HepG2 (cell line): Measurements from ENCODE around the gene KMT2B. TPM values are rescaled to one million over a fixed set of nuclear protein-coding genes. Genes with fewer than 3 reads are reported as not detected.
A peak's percentile ranks its signal among the peaks of the same experiment; 100 is the strongest.

Source experiments
- BCL6 ChIP-seq: IDR thresholded peaks from 2 replicates; pipeline ENCODE4 v1.6.1; 2016; ENCODE audit warnings: missing genetic modification reagents, missing compliant biosample characterization
- FOSL1 ChIP-seq: sonication (generic); formaldehyde crosslinking; IDR thresholded peaks from 2 replicates; pipeline ENCODE4 v1.9.0; 2021; ENCODE audit warnings: missing genetic modification reagents, borderline replicate concordance
- GLI4 ChIP-seq: sonication (generic); formaldehyde crosslinking; IDR thresholded peaks from 2 replicates; pipeline ENCODE4 v1.5.1; 2020; ENCODE audit warnings: missing genetic modification reagents, mild to moderate bottlenecking, moderate library complexity, borderline replicate concordance
- HDAC2 ChIP-seq: sonication (generic); formaldehyde crosslinking; IDR thresholded peaks from 2 replicates; pipeline ENCODE4 v1.4.0; 2020; ENCODE audit warnings: missing genetic modification reagents
- HMGXB3 ChIP-seq: sonication (generic); formaldehyde crosslinking; IDR thresholded peaks from 2 replicates; pipeline ENCODE4 v1.4.0; 2020; ENCODE audit warnings: missing genetic modification reagents, borderline replicate concordance
- HNF1A ChIP-seq, 2 experiments: sonication (generic) in 1 of 2; formaldehyde crosslinking in 1 of 2; IDR thresholded peaks; 2 replicates each; pipeline versions ENCODE4 v1.4.0 to v1.6.1; 2016 to 2020; ENCODE audit warnings: borderline replicate concordance in 1 of 2, low read depth in 1 of 2, mild to moderate bottlenecking in 1 of 2, missing genetic modification reagents in 1 of 2
- KLF9 ChIP-seq: IDR thresholded peaks from 2 replicates; pipeline ENCODE4 v1.6.1; 2016; ENCODE audit warnings: low read depth
- MATR3 ChIP-seq: sonication (generic); formaldehyde crosslinking; IDR thresholded peaks from 2 replicates; pipeline ENCODE4 v1.4.0; 2020; ENCODE audit warnings: missing genetic modification reagents
- MIXL1 ChIP-seq: IDR thresholded peaks from 2 replicates; pipeline ENCODE4 v1.6.1; 2016
- NR3C1 ChIP-seq: sonication (generic); formaldehyde crosslinking; IDR thresholded peaks from 2 replicates; pipeline ENCODE4 v1.4.0; 2020; ENCODE audit warnings: missing genetic modification reagents
- RBM22 ChIP-seq: fragments of 200-400 bp; formaldehyde crosslinking; optimal IDR thresholded peaks from 2 replicates; pipeline ENCODE3; 2017; ENCODE audit warnings: mild to moderate bottlenecking, low read length, moderate library complexity
- SP5 ChIP-seq: IDR thresholded peaks from 2 replicates; pipeline ENCODE4 v1.6.1; 2016; ENCODE audit warnings: low read depth, borderline replicate concordance
- SUZ12 ChIP-seq: fragments of 150-350 bp; IDR thresholded peaks from 2 replicates; pipeline ENCODE4 v1.6.1; 2014; ENCODE audit warnings: low read depth, low read length
- ZBTB10 ChIP-seq: sonication (generic); formaldehyde crosslinking; IDR thresholded peaks from 2 replicates; pipeline ENCODE4 v1.4.0; 2020; ENCODE audit warnings: missing genetic modification reagents, borderline replicate concordance
- ZNF12 ChIP-seq: sonication (generic); formaldehyde crosslinking; IDR thresholded peaks from 2 replicates; pipeline ENCODE4 v1.5.0; 2020; ENCODE audit warnings: missing genetic modification reagents
- ZNF207 ChIP-seq: fragments of 450-650 bp; IDR thresholded peaks from 2 replicates; pipeline ENCODE4 v1.6.1; 2016; ENCODE audit warnings: antibody characterized with exemption, borderline replicate concordance
- ZNF263 ChIP-seq: sonication (generic); formaldehyde crosslinking; IDR thresholded peaks from 2 replicates; pipeline ENCODE4 v1.4.0; 2020; ENCODE audit warnings: missing genetic modification reagents
- ZNF354B ChIP-seq: sonication (generic); formaldehyde crosslinking; IDR thresholded peaks from 2 replicates; pipeline ENCODE4 v1.8.0; 2022; ENCODE audit warnings: mild to moderate bottlenecking, missing genetic modification reagents
- ZNF772 ChIP-seq: sonication (generic); formaldehyde crosslinking; IDR thresholded peaks from 2 replicates; pipeline ENCODE4 v1.5.0; 2020; ENCODE audit warnings: mild to moderate bottlenecking, missing genetic modification reagents
- polyA plus RNA-seq, 8 experiments: library from polyadenylated mRNA; depleted of rRNA in 3 of 8; stranded (reverse) in 7 of 8; unstranded in 1 of 8; fragments of >200 nt; fragmentation: Illumina TruSeq in 4 of 8; extraction: Trizol in 4 of 8; gene quantifications; 2 replicates each; pipeline versions ENCODE4 v1.2.1 to v1.2.3, GENCODE V29; 2011 to 2016; ENCODE audit warnings: low read depth in 4 of 8, missing spikeins in 1 of 8, mixed read lengths in 1 of 8; ENCODE audit not compliant: insufficient read depth in 1 of 8
- total RNA-seq, 5 experiments: library from RNA; depleted of rRNA; stranded (reverse); fragments of >200 nt; fragmentation: Illumina TruSeq; extraction: Trizol; gene quantifications; 2 replicates each; pipeline ENCODE4 v1.2.3, GENCODE V29; 2016; ENCODE audit warnings: low read depth in 1 of 5

The KMT2B gene
- total and polyA plus RNA-seq, 2 of the 13 experiments (the other 11 are each of a cell fraction or from before 2014, with no cell fraction given), result 6.2 to 16.9 TPM

GRCh38 chr19:35786299-35787160 lies 68.7 kb downstream of the KMT2B start (continued):
- TF ChIP-seq ZNF263 (CRISPR knock-in tag) (peak; percentile 99), ZNF772 (CRISPR knock-in tag) (0 out of 2 replicates have a peak, but pooled peaks have one; percentile 46), HMGXB3 (CRISPR knock-in tag) (no peak), GLI4 (0 out of 2 replicates have a peak, but pooled peaks have one; percentile 34), ZNF12 (no peak), RBM22 (no peak), BCL6 (CRISPR knock-in tag) (no peak), ZNF207 (no peak), MATR3 (CRISPR knock-in tag) (no peak), HNF1A (IDR thresholded peaks at IDR 0.05; ENCODE audit: low read depth) (no peak), HNF1A (CRISPR knock-in tag; IDR thresholded peaks at IDR 0.05; ENCODE audit: borderline replicate concordance) (no peak), MIXL1 (CRISPR knock-in tag) (no peak), ZBTB10 (no peak), FOSL1 (no peak), KLF9 (CRISPR knock-in tag) (no peak), SUZ12 (no peak), NR3C1 (CRISPR knock-in tag) (no peak), HDAC2 (no peak), ZNF354B (CRISPR knock-in tag) (no peak), SP5 (no peak)
